GM10266 (cell line): Measurements from ENCODE around the gene KRTAP10-1.

ENCODE experiments used
- DNase-seq: peaks from one replicate; pipeline ENCODE4 v3.0.0; 2012; ENCODE audit errors: extremely low spot score
- CTCF ChIP-seq: IDR thresholded peaks from 2 replicates; pipeline ENCODE4 v1.5.1; 2012; ENCODE audit warnings: mild to moderate bottlenecking, low read depth; ENCODE audit not compliant: control insufficient read depth, insufficient read depth; ENCODE audit errors: missing control alignments

KRTAP10-1 gene

GRCh38 chr21:44514746-44515358, 25.1 kb downstream of the KRTAP10-1 start:
- no peak for TF ChIP-seq CTCF

GRCh38 chr21:44514218-44514520, 25.8 kb downstream of the KRTAP10-1 start:
- DNase-seq = no peak
- TF ChIP-seq CTCF = no peak

More at GRCh38 chr21:44514746-44515358, 25.1 kb downstream of the KRTAP10-1 start:
- no peak for DNase-seq

- no peak for DNase-seq
- no peak for TF ChIP-seq CTCF
Measured at GRCh38 chr21:44513389-44514217, 26.4 kb downstream of the KRTAP10-1 start.

GRCh38 chr21:44512496-44513388, 27.3 kb downstream of the KRTAP10-1 start:
- TF ChIP-seq CTCF = no peak
- no peak for DNase-seq

GRCh38 chr21:44511938-44512275, 28.1 kb downstream of the KRTAP10-1 start:
- no peak for DNase-seq
- no peak for TF ChIP-seq CTCF

GRCh38 chr21:44511219-44511937, 28.6 kb downstream of the KRTAP10-1 start:
- DNase-seq = no peak
- no peak for TF ChIP-seq CTCF
